Mesodermal cell (in vitro differentiated cells): ENCODE measurements around the gene NDRG4.

Experiments used
- H3K27ac ChIP-seq: 2 replicates; pipeline ENCODE4 v1.7.0; 2013; ENCODE audit warnings: mild to moderate bottlenecking, low read depth, low read length, moderate library complexity; ENCODE audit not compliant: severe bottlenecking
- H3K36me3 ChIP-seq: 2 replicates; pipeline ENCODE4 v1.7.1; 2013; ENCODE audit warnings: mild to moderate bottlenecking, low read length, moderate library complexity; ENCODE audit not compliant: control insufficient read depth, insufficient read depth
- H3K4me1 ChIP-seq: one replicate; pipeline ENCODE4 v1.7.1; 2013; ENCODE audit warnings: mild to moderate bottlenecking, low read length; ENCODE audit not compliant: insufficient read depth, control insufficient read depth, poor library complexity, severe bottlenecking
- H3K4me3 ChIP-seq: 2 replicates; pipeline ENCODE4 v1.7.0; 2013; ENCODE audit warnings: low read length, control low read depth, mild to moderate bottlenecking; ENCODE audit not compliant: insufficient read depth, poor library complexity, severe bottlenecking; ENCODE audit errors: extremely low read depth
- H3K9me3 ChIP-seq: 2 replicates; pipeline ENCODE4 v1.7.1; 2013; ENCODE audit warnings: mild to moderate bottlenecking, low read length, moderate library complexity; ENCODE audit not compliant: control insufficient read depth
- WGBS, 2 experiments: methylation state at CpG; one replicate each; pipeline ENCODE4 v1.1.5; 2013; ENCODE audit warnings: missing lambda C conversion rate in 2 of 2; ENCODE audit not compliant: insufficient coverage in 2 of 2; 5-methylcytosine and 5-hydroxymethylcytosine counted together

NDRG4 gene

DNA sequence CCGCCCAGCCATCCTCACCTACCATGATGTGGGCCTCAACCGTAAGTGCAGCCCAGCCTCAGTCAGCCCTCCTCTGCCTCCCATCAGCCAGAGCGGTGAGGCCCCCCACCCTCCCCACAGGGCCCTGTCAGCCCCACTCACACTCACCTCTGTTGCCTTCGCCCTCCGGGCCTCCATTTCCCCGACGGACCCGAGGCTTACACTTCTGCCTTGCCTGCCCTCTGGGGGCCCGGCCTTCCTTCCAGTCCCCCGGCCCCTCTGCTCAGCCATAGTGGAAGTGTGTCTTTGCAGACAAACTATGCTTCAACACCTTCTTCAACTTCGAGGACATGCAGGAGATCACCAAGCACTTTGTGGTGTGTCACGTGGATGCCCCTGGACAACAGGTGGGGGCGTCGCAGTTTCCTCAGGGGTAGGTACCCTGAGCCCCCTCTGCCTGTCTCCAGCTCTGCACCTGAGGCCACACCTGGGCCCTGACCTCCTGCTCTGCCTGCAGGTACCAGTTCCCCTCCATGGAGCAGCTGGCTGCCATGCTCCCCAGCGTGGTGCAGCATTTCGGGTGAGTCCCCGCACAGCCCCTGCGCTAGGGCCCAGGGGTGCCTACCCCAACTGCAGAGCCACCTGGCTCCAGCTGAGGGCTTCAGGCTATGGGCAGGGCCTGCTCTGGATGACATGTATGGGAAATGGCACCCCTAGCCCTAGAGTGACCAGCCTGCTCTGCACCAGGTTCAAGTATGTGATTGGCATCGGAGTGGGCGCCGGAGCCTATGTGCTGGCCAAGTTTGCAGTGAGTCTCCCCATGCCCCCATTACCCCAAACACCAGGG is 4.1 kb downstream of the NDRG4 start:
- H3K9me3 ChIP-seq, result no peaks in the 10 kb centered on the region
- no peak overlapping the region for H3K4me3 ChIP-seq
- H3K27ac ChIP-seq, result no peak overlapping the region
- H3K36me3 ChIP-seq, result peaks cover 8% of the 10 kb centered on the region
- WGBS, 2 experiments, result 90 to 91% methylated on average over 10 to 17 of the region's 21 CpGs
- no peaks in the 10 kb centered on the region for H3K4me1 ChIP-seq

DNA sequence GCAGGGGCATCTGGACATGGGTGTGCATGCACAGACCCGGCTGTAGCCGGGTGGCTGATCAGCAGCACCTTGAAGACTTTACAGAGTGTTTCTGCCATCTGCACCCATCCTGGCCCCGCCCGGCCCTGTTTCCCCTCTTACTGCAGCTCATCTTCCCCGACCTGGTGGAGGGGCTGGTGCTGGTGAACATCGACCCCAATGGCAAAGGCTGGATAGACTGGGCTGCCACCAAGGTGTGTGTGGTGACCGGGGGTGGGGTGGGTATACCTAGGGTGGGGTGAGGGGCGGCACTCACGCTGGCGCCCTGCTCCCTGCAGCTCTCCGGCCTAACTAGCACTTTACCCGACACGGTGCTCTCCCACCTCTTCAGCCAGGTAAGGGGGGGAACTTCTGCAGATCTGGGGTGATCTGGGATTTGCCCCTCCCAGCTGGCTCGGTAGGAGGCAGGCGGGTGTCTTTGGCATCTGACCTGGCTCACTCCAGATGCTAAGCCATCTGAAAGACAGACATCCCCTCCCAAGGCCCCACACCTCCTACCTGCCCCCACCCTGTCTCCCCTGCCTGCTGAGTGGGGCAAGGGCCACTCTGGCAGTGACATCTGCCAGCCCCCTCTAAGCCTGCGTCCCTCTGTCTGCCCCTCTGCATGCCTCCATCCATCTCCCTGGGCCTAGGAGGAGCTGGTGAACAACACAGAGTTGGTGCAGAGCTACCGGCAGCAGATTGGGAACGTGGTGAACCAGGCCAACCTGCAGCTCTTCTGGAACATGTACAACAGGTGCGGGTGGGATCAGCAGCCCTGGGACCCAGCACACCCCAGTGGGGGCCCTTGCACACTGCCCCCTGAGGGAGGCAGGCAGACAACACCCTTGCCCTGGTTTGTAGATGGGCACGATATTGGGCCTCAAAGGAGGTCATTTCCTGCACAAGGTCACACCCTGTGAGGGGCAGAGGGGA is 6.6 kb downstream of the NDRG4 start:
- H3K9me3 ChIP-seq, result no peaks in the 10 kb centered on the region
- no peak overlapping the region for H3K27ac ChIP-seq
- H3K4me3 ChIP-seq, result no peak overlapping the region
- 91 to 93% methylated on average over 11 to 14 of the region's 20 CpGs for WGBS, 2 experiments
- H3K4me1 ChIP-seq, result no peaks in the 10 kb centered on the region
- peaks cover 8% of the 10 kb centered on the region for H3K36me3 ChIP-seq

DNA sequence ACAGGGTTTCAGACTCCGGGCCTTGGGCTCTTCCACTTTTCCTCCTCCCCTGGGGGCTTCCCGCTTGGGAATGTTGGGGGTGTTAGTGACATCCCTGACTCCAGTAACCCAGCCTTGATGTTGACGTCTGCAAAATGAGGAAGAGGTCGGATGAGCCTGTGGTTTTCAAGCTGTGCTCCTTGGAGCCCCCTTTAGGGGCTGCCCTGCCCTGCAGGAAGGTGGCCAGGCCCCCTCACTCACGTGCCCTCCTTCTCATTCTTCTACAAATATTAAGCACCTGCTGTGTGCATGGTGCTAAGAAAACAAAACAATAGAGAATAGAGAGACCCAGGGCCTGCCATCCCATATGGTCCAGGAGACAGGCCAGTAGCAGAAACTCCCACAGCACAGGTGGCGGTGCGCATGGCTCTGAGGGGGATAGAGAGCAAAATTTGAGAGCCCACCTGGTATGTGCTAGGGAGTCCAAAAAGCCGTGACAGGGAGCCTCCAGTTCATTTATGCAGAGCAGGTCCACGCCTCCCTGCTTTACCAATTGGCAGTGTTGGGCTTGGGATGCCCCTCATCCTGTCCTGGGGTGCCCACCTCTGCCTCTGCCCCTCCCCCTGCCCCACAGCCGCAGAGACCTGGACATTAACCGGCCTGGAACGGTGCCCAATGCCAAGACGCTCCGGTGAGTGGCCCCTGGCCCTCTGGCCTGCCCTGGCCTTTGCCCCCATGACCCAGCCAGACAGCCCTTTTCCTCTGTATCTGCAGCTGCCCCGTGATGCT is 7.4 kb downstream of the NDRG4 start:
- H3K36me3 ChIP-seq, result peaks cover 8% of the 10 kb centered on the region
- 85 to 97% methylated on average over 10 to 12 of the region's 15 CpGs for WGBS, 2 experiments

DNA sequence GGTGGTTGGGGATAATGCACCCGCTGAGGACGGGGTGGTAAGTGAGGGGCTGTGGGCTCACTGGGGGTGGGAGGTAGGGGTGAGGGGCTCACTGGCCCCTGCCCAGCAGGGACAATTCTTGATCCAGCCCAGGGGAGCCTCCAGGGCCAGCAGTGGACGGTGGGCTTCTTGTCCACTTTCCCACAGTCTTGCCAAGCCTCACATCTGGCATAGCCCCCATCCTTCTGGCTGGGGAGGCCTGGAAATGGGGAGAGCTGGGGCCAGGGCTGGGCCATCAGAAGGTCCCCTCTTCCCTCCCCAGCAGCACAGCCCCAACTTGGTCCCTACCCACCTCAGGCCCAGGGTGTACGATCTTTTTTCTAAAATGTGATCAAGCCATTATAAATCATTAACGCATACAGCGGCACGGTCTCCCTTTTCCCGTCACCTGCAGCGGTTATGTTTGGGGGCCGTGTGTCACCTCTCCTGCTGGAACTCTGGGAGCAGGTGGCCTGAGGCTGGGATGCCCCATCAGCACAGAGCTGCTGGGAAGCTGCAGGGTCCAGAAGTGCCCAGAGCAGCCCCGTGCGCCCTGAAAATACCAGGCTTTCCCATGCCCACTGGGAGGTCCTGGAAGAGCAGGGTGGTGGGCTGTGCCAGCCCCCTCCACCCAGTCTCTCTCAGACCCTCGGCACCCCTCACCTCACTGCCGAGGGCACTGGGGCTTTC is 8.2 kb downstream of the NDRG4 start:
- 94 to 95% methylated on average over 7 to 9 of the region's 14 CpGs for WGBS, 2 experiments

More for the DNA sequence above, 7.4 kb downstream of the NDRG4 start:
- Histone ChIP-seq H3K27ac (no peak overlapping the region), H3K4me1 (no peaks in the 10 kb centered on the region), H3K4me3 (no peak overlapping the region), H3K9me3 (no peaks in the 10 kb centered on the region)

DNA sequence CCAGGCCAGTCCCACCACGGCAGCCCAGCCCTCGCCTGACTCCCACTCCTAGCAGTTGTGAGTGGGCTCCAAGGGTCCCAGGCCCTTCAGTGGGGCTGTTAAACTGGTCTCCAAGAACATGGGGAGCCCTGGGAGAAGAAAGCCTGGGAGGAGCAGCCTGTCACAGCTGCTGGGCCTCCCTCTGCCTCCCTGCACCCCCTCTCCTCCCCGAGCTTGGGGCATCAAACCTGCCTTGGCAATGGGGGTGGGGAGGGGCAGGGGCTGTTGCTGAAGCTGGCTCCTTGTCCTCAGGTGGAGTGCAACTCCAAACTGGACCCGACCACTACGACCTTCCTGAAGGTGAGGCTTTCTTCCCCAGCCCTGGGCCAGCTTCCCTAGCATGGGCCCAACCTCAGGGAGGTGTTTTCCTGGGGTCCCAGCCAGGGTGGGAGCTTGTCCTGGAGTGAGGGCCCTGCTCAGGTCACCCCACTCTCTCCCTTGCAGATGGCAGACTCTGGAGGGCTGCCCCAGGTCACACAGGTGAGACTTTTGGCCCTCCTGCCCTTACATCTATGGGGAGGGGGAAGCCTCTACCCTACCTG is 8.8 kb downstream of the NDRG4 start:
- H3K4me1 ChIP-seq, result no peaks in the 10 kb centered on the region
- WGBS, 2 experiments, result 75 to 81% methylated on average over 2 to 4 of the region's 5 CpGs
- H3K4me3 ChIP-seq, result no peak overlapping the region
- H3K36me3 ChIP-seq, result peaks cover 8% of the 10 kb centered on the region
- no peaks in the 10 kb centered on the region for H3K9me3 ChIP-seq
- H3K27ac ChIP-seq, result no peak overlapping the region

More for the DNA sequence above, 8.2 kb downstream of the NDRG4 start:
- Histone ChIP-seq H3K4me1 (no peaks in the 10 kb centered on the region), H3K27ac (no peak overlapping the region), H3K9me3 (no peaks in the 10 kb centered on the region), H3K4me3 (no peak overlapping the region), H3K36me3 (peaks cover 8% of the 10 kb centered on the region)

DNA sequence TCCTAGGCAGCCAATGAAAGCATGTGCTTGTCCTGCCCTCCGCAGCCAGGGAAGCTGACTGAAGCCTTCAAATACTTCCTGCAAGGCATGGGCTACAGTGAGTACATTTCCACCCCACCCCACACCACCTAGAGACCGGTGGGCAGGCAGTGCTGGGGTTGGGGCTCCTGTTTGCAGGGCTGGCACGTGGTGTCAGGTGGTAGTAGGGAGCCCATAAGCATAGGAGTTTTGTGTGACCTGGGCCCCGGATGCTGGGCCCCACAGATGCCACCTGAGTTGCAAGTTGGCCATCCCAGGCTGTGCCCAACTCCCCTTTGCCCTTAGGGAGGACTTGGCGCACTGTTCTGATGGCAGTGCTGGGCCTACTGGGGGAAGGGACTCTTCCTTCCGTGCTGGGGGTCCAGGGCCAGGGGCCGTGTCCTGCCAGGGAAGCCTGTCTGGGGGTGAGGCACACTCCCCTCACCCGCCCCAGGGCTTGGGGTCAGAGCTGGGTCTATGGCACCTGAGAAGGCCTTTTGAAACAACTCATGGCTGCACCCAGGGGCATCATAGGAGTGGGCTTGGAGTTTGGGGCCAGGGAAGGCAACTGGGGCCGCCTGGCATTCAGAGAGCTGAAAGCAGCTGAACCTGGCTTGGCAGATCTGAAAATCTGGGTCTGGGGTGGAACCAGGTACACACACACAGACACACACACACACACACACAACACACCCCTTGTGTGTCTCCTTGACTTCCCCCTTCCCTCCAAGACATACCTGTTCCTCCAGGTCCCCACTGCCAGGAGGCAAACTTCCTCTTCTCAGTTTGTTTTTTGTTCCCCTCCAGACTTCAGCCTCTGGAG is 9.5 kb downstream of the NDRG4 start:
- no peak overlapping the region for H3K4me3 ChIP-seq
- no peaks in the 10 kb centered on the region for H3K9me3 ChIP-seq
- H3K36me3 ChIP-seq, result peaks cover 4% of the 10 kb centered on the region
- whole genome bisulfite sequencing, 2 experiments, result 92 to 95% methylated on average over 4 to 7 of the region's 9 CpGs
- no peak overlapping the region for H3K27ac ChIP-seq
- no peaks in the 10 kb centered on the region for H3K4me1 ChIP-seq

DNA sequence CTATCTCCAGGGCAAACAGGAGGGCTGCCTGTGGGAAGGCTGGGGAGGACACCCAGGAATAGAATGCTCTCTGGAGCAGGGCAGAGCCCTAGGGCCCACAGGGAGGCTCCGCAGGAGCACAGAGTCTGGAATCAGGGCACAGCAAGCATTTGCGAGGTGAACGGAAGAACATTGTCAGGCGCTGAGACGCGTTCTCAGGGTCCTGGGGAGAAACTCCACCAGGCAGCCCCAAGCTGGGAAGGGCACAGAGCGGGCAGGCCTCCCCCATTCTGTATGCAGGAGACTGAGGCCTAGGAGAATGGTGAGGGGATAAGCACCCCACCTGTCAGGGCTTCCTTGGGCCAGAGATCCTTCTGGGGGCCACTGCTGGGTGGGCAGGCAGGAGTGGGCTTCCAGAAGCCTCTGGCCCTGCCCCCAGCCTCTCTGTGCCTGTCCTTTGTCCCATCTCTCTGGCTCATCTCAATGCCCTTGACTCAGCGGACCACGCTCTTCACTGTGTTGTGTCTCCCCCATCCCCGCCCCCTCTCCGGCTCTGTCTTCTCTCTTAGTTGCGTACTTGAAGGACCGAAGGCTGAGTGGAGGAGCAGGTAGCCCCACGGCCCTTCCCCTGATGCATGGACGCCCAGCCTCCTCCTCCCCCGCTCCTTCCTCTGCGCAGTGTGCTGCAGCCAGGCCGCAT is 10.3 kb downstream of the NDRG4 start:
- Histone ChIP-seq H3K36me3 (peaks cover 4% of the 10 kb centered on the region), H3K27ac (no peak overlapping the region), H3K4me3 (no peak overlapping the region), H3K4me1 (no peaks in the 10 kb centered on the region), H3K9me3 (no peaks in the 10 kb centered on the region)
- 89 to 90% methylated on average over 11 to 18 of the region's 18 CpGs for WGBS, 2 experiments

DNA sequence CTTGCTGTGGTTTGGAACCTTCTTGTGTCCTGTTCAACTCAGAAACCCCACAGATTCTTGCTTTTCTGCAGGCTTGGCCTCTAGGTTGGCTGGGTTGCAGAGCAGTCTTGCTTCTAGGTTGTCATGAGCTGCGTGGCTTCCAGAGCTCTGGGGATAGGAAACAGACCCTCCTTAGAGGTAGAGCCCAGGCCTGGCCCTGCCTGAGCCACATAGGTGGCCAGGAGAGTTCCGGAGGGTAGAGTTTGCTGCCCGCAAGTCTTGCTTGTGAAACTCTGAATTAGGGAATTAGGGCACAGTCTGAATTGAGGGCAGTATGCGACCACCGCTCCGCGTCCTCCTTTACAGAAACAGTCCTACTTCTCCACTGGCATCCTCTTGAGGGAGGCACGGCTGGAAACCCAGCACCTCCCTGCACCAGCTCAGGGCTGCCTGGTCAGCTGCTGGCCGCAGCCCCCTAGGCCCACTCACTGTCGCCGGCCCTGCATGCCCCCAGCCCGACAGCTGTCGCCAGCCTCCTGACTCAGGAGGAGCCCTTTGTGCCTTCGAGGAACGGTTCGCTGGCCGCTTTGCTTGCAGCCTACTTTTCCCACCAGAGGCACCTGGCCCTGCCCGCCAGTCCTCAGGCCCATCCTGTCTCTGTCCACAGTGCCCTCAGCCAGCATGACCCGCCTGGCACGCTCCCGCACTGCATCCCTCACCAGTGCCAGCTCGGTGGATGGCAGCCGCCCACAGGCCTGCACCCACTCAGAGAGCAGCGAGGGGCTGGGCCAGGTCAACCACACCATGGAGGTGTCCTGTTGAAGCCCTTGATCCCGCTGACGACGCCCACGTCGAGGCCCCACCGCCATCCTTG is 11.1 kb downstream of the NDRG4 start:
- Histone ChIP-seq H3K27ac (no peak overlapping the region), H3K4me1 (no peaks in the 10 kb centered on the region), H3K9me3 (no peaks in the 10 kb centered on the region), H3K36me3 (peaks cover 4% of the 10 kb centered on the region), H3K4me3 (no peak overlapping the region)
- WGBS, 2 experiments, result 93 to 95% methylated on average over 22 to 30 of the region's 30 CpGs
